Loucy (cell line): ENCODE results near the gene TJP2.

ENCODE experiments used
- H2AFZ ChIP-seq: fragments of 200-600 bp; sonication (generic); 2 replicates; pipeline ENCODE4 v1.6.0; 2016; ENCODE audit warnings: antibody characterized with exemption, mild to moderate bottlenecking, low read length, moderate library complexity
- H3F3A ChIP-seq: fragments of 200-600 bp; 2 replicates; pipeline ENCODE4 v1.6.0; 2016; ENCODE audit warnings: antibody characterized with exemption, low read depth, mild to moderate bottlenecking
- H3K27me3 ChIP-seq: fragments of 200-600 bp; sonication (generic); 2 replicates; pipeline ENCODE4 v1.6.1; 2014; ENCODE audit warnings: low read length, mild to moderate bottlenecking; ENCODE audit not compliant: insufficient read depth, poor library complexity, severe bottlenecking
- H3K36me3 ChIP-seq: fragments of 200-600 bp; sonication (generic); 2 replicates; pipeline ENCODE4 v1.6.1; 2016; ENCODE audit warnings: low read length; ENCODE audit not compliant: insufficient read depth
- H3K4me1 ChIP-seq: fragments of 200-600 bp; sonication (generic); 2 replicates; pipeline ENCODE4 v1.5.1; 2014; ENCODE audit warnings: low read length, mild to moderate bottlenecking; ENCODE audit not compliant: insufficient read depth, poor library complexity, severe bottlenecking
- H3K4me2 ChIP-seq: fragments of 200-600 bp; sonication (generic); 2 replicates; pipeline ENCODE4 v1.6.0; 2014; ENCODE audit warnings: antibody characterized with exemption, low read length, low read depth, mild to moderate bottlenecking; ENCODE audit not compliant: poor library complexity, severe bottlenecking
- H3K4me3 ChIP-seq: fragments of 200-600 bp; sonication (generic); 2 replicates; pipeline ENCODE4 v1.5.1; 2014; ENCODE audit warnings: low read length, mild to moderate bottlenecking, mixed read lengths; ENCODE audit not compliant: poor library complexity, severe bottlenecking
- H3K79me2 ChIP-seq: fragments of 200-600 bp; sonication (generic); 2 replicates; pipeline ENCODE4 v1.6.1; 2014; ENCODE audit warnings: low read length; ENCODE audit not compliant: insufficient read depth
- H3K9ac ChIP-seq: fragments of 200-600 bp; sonication (generic); 2 replicates; pipeline ENCODE4 v1.6.0; 2014; ENCODE audit warnings: mild to moderate bottlenecking, low read depth, low read length, moderate library complexity; ENCODE audit not compliant: poor library complexity, severe bottlenecking
- H3K9me2 ChIP-seq: fragments of 200-600 bp; sonication (generic); replicated peaks from 2 replicates; pipeline ENCODE4 v1.6.1; 2016; ENCODE audit warnings: low read depth, low read length, mixed read lengths
- H3K9me3 ChIP-seq: fragments of 200-600 bp; sonication (generic); 2 replicates; pipeline ENCODE4 v1.6.1; 2014; ENCODE audit warnings: mild to moderate bottlenecking, antibody characterized with exemption, low read length, low read depth; ENCODE audit not compliant: insufficient read depth
- H4K20me1 ChIP-seq: fragments of 200-600 bp; sonication (generic); 2 replicates; pipeline ENCODE4 v1.6.0; 2014; ENCODE audit warnings: antibody characterized with exemption, low read length, mild to moderate bottlenecking; ENCODE audit not compliant: insufficient read depth, poor library complexity, severe bottlenecking
- EZH2phosphoT487 ChIP-seq: fragments of 200-600 bp; IDR thresholded peaks from 2 replicates; pipeline ENCODE4 v1.6.1; 2018; ENCODE audit warnings: antibody characterized with exemption, mild to moderate bottlenecking, moderate library complexity, borderline replicate concordance
- TF ChIP-seq, protein P1 (sequence below): fragments of 200-600 bp; sonication (generic); conservative IDR thresholded peaks from 2 replicates; pipeline ENCODE4 v1.5.1; 2014; ENCODE audit warnings: mild to moderate bottlenecking, antibody characterized with exemption, low read length

Gene TJP2

DNA sequence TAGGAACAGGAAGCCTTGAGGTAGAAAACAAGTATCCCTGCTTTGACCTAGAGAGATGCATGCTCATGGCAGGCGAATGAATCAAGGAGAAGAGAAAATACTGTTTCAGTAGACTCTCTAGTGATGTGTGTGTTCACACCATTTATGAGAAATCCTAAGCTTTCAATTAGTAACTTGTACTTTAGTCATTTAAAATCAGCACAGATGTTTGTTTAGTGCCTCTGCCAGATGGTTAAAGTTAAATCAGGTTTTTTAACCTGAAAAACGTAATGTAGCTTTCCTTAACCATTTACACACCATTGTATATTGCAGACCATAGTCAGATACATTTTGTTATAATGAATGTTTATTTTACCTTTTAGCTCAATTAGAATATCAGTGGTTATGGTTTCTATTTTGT is 5.0 kb downstream of the TJP2 start:
- Histone ChIP-seq H3K9ac (peak overlapping the region; percentile 47), H3K79me2 (peaks cover 94% of the 10 kb centered on the region), H3K4me3 (peak overlapping the region; percentile 64), H3K9me3 (no peaks in the 10 kb centered on the region), H3K4me2 (peak overlapping the region; percentile 86), H3K36me3 (peaks cover 6% of the 10 kb centered on the region; the same call in 1 of the 2 replicates), H3K9me2 (no peaks in the 10 kb centered on the region), H2AFZ (no peak overlapping the region), H3K27me3 (no peaks in the 10 kb centered on the region), H4K20me1 (peaks cover 46% of the 10 kb centered on the region), H3F3A (peaks cover 8% of the 10 kb centered on the region; the same call in 1 of the 2 replicates), H3K4me1 (peaks cover 76% of the 10 kb centered on the region)
- TF ChIP-seq EZH2phosphoT487 = no peak
- TF ChIP-seq, protein P1, sequence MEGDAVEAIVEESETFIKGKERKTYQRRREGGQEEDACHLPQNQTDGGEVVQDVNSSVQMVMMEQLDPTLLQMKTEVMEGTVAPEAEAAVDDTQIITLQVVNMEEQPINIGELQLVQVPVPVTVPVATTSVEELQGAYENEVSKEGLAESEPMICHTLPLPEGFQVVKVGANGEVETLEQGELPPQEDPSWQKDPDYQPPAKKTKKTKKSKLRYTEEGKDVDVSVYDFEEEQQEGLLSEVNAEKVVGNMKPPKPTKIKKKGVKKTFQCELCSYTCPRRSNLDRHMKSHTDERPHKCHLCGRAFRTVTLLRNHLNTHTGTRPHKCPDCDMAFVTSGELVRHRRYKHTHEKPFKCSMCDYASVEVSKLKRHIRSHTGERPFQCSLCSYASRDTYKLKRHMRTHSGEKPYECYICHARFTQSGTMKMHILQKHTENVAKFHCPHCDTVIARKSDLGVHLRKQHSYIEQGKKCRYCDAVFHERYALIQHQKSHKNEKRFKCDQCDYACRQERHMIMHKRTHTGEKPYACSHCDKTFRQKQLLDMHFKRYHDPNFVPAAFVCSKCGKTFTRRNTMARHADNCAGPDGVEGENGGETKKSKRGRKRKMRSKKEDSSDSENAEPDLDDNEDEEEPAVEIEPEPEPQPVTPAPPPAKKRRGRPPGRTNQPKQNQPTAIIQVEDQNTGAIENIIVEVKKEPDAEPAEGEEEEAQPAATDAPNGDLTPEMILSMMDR = no peak

DNA sequence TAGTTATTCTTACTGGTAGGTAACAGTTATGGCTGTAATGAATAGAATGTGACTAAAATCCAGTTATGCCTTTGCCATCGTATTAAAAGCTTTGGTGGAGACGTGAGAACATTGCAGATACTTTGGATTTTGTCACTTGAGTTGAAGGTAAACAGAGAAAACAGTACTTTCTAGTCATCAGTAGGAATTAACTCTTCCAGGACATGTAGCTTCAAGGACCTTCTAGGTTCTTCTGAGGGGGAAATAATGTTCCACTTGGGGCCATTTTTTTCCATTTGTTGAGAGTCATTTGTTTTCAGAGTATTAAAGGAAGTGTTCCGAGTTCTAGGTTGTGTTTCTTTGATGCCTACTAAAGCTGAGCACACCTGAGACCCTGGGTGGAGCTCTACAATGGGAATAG is 6.1 kb downstream of the TJP2 start:
- H3K79me2 ChIP-seq = peaks cover 94% of the 10 kb centered on the region
- H3K9ac ChIP-seq = peak overlapping the region; percentile 8
- peaks cover 40% of the 10 kb centered on the region for H4K20me1 ChIP-seq
- H3K36me3 ChIP-seq = peaks cover 6% of the 10 kb centered on the region; the same call in 1 of the 2 replicates
- peaks cover 70% of the 10 kb centered on the region for H3K4me1 ChIP-seq
- H3F3A ChIP-seq = peaks cover 8% of the 10 kb centered on the region; the same call in 1 of the 2 replicates
- H3K4me2 ChIP-seq = peak overlapping the region; percentile 66
- H3K9me2 ChIP-seq = no peaks in the 10 kb centered on the region
- H3K27me3 ChIP-seq = no peaks in the 10 kb centered on the region
- TF ChIP-seq EZH2phosphoT487 = no peak
- TF ChIP-seq, protein P1 = no peak
- H3K9me3 ChIP-seq = no peaks in the 10 kb centered on the region
- H3K4me3 ChIP-seq = peak overlapping the region; percentile 46
- H2AFZ ChIP-seq = no peak overlapping the region

DNA sequence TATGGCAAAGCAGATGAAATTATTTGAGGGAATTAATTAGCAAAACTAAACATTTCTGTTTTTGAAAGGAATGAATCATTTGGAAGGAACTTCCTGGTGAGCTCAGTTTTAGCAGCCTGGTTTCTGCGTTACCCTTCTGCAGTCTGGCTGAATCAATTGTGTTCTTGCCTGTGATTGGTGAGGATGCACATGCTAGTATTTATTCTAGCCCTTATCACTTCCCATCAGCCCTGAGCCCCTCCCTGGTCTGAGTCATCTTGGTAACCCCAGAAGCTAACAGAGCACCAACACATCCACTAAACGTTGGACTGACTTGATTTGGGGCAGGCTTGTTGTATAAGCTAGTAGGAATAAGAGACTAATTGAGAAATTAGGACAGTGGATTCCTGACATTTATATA is 6.6 kb downstream of the TJP2 start:
- no peaks in the 10 kb centered on the region for H3K9me3 ChIP-seq
- H3K27me3 ChIP-seq = no peaks in the 10 kb centered on the region
- peaks cover 65% of the 10 kb centered on the region for H3K4me1 ChIP-seq
- peaks cover 6% of the 10 kb centered on the region; the same call in 1 of the 2 replicates for H3K36me3 ChIP-seq
- H3K4me3 ChIP-seq = peak overlapping the region; percentile 46
- peaks cover 35% of the 10 kb centered on the region for H4K20me1 ChIP-seq
- no peaks in the 10 kb centered on the region for H3K9me2 ChIP-seq
- H3K9ac ChIP-seq = peak overlapping the region; percentile 8
- peaks cover 94% of the 10 kb centered on the region for H3K79me2 ChIP-seq
- no peak overlapping the region for H2AFZ ChIP-seq
- H3F3A ChIP-seq = peaks cover 8% of the 10 kb centered on the region; the same call in 1 of the 2 replicates
- peak overlapping the region; percentile 66 for H3K4me2 ChIP-seq
- TF ChIP-seq EZH2phosphoT487 = no peak
- TF ChIP-seq, protein P1 = no peak
